ENCODE measurements around the gene NOS1AP.

- TF ChIP-seq EZH2 (IDR thresholded peaks at IDR 0.05; ENCODE audit: borderline replicate concordance, low read length): no peak
- no peak for TF ChIP-seq CTCF (IDR thresholded peaks at IDR 0.05; ENCODE audit: low read length)
Observed at GRCh38 chr1:162072740-162073139, 3.2 kb downstream of the NOS1AP start.

Data from OCI-LY1 (cell line).